ENCODE measurements around the gene NAT9. TPM values are rescaled to one million over a fixed set of nuclear protein-coding genes. Genes with fewer than 3 reads are reported as not detected.

Gene NAT9
- total and polyA plus RNA-seq, 2 donors (not counting 1 experiment from before 2014, with no cell fraction given) = 66.6 to 73.6 TPM

DNA sequence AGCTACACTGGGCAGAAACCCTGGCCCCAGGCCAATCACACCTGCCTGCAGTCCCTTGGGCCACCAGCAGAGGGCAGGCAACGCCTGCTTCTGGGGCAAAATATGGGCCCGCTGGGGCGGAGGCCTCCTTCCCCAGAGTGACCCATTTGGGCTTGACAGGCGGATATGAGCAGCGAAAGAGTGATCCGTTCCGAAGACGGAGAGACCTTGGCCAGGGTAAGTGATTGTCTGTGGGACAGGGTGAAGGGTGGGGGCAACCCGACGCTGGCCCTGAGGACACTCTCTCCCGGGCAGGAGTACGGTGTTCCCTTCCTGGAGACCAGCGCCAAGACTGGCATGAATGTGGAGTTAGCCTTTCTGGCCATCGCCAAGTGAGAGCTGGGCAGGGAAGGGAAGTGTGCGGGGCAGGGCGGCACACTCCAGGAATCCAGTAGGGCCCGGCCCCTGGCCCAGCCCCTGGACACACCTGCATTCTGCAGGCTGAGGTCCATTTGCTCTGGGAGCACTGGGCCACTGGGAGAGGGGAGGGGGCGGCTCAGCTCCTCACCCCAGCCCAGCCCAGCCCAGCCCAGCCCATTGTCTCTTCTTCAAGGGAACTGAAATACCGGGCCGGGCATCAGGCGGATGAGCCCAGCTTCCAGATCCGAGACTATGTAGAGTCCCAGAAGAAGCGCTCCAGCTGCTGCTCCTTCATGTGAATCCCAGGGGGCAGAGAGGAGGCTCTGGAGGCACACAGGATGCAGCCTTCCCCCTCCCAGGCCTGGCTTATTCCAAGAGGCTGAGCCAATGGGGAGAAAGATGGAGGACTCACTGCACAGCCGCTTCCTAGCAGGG is 31.2 kb downstream of the NAT9 start:
- H3K27ac Mint-ChIP-seq = peak overlapping the region; percentile 70
- no peaks in the 10 kb centered on the region for H3K27me3 Mint-ChIP-seq
- peak overlapping the region; percentile 24 for H3K4me3 Mint-ChIP-seq
- H3K27me3 ChIP-seq (replicated peaks in 1 of 4; ENCODE audit: control extremely low read depth in 1 of 4, control insufficient read depth in 3 of 4, insufficient read depth in 4 of 4, low read length in 3 of 4) = no peaks in the 10 kb centered on the region
- no peak overlapping the region for H3K27ac ChIP-seq (ENCODE audit: low read length in 2 of 2)
- H4K20me1 ChIP-seq (ENCODE audit: control insufficient read depth, insufficient read depth, low read length, poor library complexity, severe bottlenecking) = peaks cover 15% of the 10 kb centered on the region
- intact Hi-C loops (cut with micrococcal nuclease) = loop anchor here (1.0 kb wide), 3 partner anchors 14 to 120 kb away; no protein-coding TSS in a partner anchor
- no peak overlapping the region for H3K4me3 ChIP-seq (ENCODE audit: control extremely low read depth in 1 of 5, extremely low read depth in 1 of 5, insufficient read depth in 1 of 5, low read depth in 2 of 5, low read length in 4 of 5)
- no peaks in the 10 kb centered on the region for H3K36me3 ChIP-seq (replicated peaks in 1 of 2; ENCODE audit: control extremely low read depth in 1 of 2, control insufficient read depth in 1 of 2, extremely low read depth in 1 of 2, insufficient read depth in 2 of 2, low read length in 1 of 2)
- ATAC-seq (ENCODE audit: low read depth) (peak; percentile 11), DNase-seq (peak; percentile 84)
- ChIA-PET POLR2A (interaction anchor here (0.6 to 3.7 kb wide), 5 partner anchors 8 to 125 kb away, joined by 5 to 43 read pairs (median 5); partner anchors contain the start of gene RAB37), CTCF (interaction anchor here (0.9 to 4.5 kb wide), 27 partner anchors 8 to 267 kb away, joined by 3 to 65 read pairs (median 8); partner anchors contain the start of genes GRIN2C, MRPL58, NAT9 and RAB37)
- H3K4me2 ChIP-seq (replicated peaks; ENCODE audit: low read depth, low read length, poor library complexity, severe bottlenecking) = peak overlapping the region; percentile 80
- no peak overlapping the region for H3K9ac ChIP-seq (ENCODE audit: low read length)
- peaks cover 57% of the 10 kb centered on the region for H3K4me1 Mint-ChIP-seq
- no peaks in the 10 kb centered on the region for H3K9me3 ChIP-seq (ENCODE audit: control extremely low read depth in 1 of 3, control insufficient read depth in 2 of 3, insufficient read depth in 1 of 3, low read length in 2 of 3)
- no peaks in the 10 kb centered on the region for H3K9me3 Mint-ChIP-seq (ENCODE audit: insufficient read depth)
- peak overlapping the region; percentile 23 for H2AFZ ChIP-seq (ENCODE audit: insufficient read depth, low read depth, low read length, poor library complexity, severe bottlenecking)
- TF ChIP-seq EZH2 (IDR thresholded peaks at IDR 0.05; ENCODE audit: borderline replicate concordance, insufficient read depth, low read depth, low read length, poor library complexity, severe bottlenecking) = no peak
- peak; percentile 99 for TF ChIP-seq CTCF (IDR thresholded peaks at IDR 0.05)
- WGBS (ENCODE audit: insufficient coverage) = 55% methylated on average over 20 of the region's 24 CpGs
- peaks cover 45% of the 10 kb centered on the region for H3K79me2 ChIP-seq (ENCODE audit: control insufficient read depth, insufficient read depth, low read length)
- H3K4me1 ChIP-seq (ENCODE audit: control insufficient read depth in 2 of 2, insufficient read depth in 2 of 2, low read length in 2 of 2) = peaks cover 64 to 75% of the 10 kb centered on the region in 2 donors

DNA sequence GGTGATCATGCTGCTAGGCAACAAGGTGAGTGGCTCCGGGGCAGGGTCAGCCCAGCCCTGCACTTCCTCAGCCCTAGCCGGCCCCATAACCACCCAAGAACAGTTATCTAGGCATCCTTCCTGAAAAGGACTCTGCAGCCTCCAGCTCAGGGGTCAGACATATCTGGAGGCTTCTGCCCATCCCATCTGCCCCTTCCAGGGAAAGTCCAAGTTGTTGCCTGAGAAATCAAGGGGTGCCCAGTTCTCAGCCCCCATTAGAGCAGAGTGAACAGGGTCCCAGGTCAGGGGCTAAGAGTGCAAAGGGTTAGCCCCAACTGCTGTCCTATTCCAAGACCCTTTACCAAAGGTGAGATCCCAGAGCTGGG is 31.8 kb downstream of the NAT9 start:
- TF ChIP-seq CTCF (IDR thresholded peaks at IDR 0.05) = no peak
- no peak for TF ChIP-seq EZH2 (IDR thresholded peaks at IDR 0.05; ENCODE audit: borderline replicate concordance, insufficient read depth, low read depth, low read length, poor library complexity, severe bottlenecking)
- Histone ChIP-seq H4K20me1 (ENCODE audit: control insufficient read depth, insufficient read depth, low read length, poor library complexity, severe bottlenecking) (peaks cover 9% of the 10 kb centered on the region), H2AFZ (ENCODE audit: insufficient read depth, low read depth, low read length, poor library complexity, severe bottlenecking) (peak overlapping the region; percentile 23), H3K27me3 (replicated peaks in 1 of 4; ENCODE audit: control extremely low read depth in 1 of 4, control insufficient read depth in 3 of 4, insufficient read depth in 4 of 4, low read length in 3 of 4) (no peaks in the 10 kb centered on the region), H3K4me1 (ENCODE audit: control insufficient read depth in 2 of 2, insufficient read depth in 2 of 2, low read length in 2 of 2) (peaks cover 62 to 73% of the 10 kb centered on the region in 2 donors), H3K36me3 (replicated peaks in 1 of 2; ENCODE audit: control extremely low read depth in 1 of 2, control insufficient read depth in 1 of 2, extremely low read depth in 1 of 2, insufficient read depth in 2 of 2, low read length in 1 of 2) (no peaks in the 10 kb centered on the region), H3K79me2 (ENCODE audit: control insufficient read depth, insufficient read depth, low read length) (peaks cover 45% of the 10 kb centered on the region), H3K4me2 (replicated peaks; ENCODE audit: low read depth, low read length, poor library complexity, severe bottlenecking) (peak overlapping the region; percentile 80), H3K4me3 (ENCODE audit: control extremely low read depth in 1 of 5, extremely low read depth in 1 of 5, insufficient read depth in 1 of 5, low read depth in 2 of 5, low read length in 4 of 5) (no peak overlapping the region), H3K9ac (ENCODE audit: low read length) (no peak overlapping the region), H3K9me3 (ENCODE audit: control extremely low read depth in 1 of 3, control insufficient read depth in 2 of 3, insufficient read depth in 1 of 3, low read length in 2 of 3) (no peaks in the 10 kb centered on the region), H3K27ac (ENCODE audit: low read length in 2 of 2) (no peak overlapping the region)
- WGBS (ENCODE audit: insufficient coverage) = 0% methylated on average over 1 of the region's 2 CpGs
- ATAC-seq (ENCODE audit: low read depth) = no peak
- H3K9me3 Mint-ChIP-seq (ENCODE audit: insufficient read depth) = no peaks in the 10 kb centered on the region
- H3K27me3 Mint-ChIP-seq = no peaks in the 10 kb centered on the region
- DNase-seq = no peak
- ChIA-PET CTCF (interaction anchor here (0.9 to 4.5 kb wide), 14 partner anchors 7 to 178 kb away, joined by 5 to 65 read pairs (median 22); partner anchors contain the start of genes GRIN2C, NAT9 and RAB37), POLR2A (interaction anchor here (0.6 kb wide), 1 partner anchor 31 kb away, joined by 9 read pairs; no protein-coding TSS in a partner anchor)
- peak overlapping the region; percentile 96 for H3K27ac Mint-ChIP-seq
- peak overlapping the region; percentile 24 for H3K4me3 Mint-ChIP-seq
- peaks cover 54% of the 10 kb centered on the region for H3K4me1 Mint-ChIP-seq
- intact Hi-C loops (cut with micrococcal nuclease) = loop anchor here (1.0 kb wide), 3 partner anchors 15 to 121 kb away; no protein-coding TSS in a partner anchor

All from B cell (primary cell).